ENCODE results near the gene EFNA5.

DNA sequence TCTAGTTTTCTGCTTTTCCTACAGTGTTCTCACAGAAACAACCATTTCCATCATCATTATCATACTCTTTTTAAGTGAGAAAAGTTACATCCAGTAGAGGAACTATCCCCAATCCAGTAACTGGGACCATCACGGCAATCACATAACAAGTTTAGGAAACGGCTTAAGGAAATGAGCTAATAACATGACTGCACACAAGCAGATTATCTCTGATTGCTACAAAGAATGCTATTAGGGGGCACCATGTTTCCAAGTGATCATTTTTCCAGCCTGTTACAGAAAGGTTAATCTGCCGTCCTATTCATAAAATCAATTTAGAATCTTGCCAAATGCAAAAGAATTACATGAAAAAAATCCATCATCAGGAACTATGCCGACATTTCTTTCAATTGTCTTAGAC is 94.6 kb downstream of the EFNA5 start:
- TF ChIP-seq, protein P1, sequence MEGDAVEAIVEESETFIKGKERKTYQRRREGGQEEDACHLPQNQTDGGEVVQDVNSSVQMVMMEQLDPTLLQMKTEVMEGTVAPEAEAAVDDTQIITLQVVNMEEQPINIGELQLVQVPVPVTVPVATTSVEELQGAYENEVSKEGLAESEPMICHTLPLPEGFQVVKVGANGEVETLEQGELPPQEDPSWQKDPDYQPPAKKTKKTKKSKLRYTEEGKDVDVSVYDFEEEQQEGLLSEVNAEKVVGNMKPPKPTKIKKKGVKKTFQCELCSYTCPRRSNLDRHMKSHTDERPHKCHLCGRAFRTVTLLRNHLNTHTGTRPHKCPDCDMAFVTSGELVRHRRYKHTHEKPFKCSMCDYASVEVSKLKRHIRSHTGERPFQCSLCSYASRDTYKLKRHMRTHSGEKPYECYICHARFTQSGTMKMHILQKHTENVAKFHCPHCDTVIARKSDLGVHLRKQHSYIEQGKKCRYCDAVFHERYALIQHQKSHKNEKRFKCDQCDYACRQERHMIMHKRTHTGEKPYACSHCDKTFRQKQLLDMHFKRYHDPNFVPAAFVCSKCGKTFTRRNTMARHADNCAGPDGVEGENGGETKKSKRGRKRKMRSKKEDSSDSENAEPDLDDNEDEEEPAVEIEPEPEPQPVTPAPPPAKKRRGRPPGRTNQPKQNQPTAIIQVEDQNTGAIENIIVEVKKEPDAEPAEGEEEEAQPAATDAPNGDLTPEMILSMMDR (IDR thresholded peaks at IDR 0.05): no peak
- TF ChIP-seq POLR2AphosphoS5 (IDR thresholded peaks at IDR 0.05): no peak

Measured in gastroesophageal sphincter (tissue), 3 donors.